ENCODE measurements around the gene KIF2C.
"Not testable (repeated sequence)": the region's sequence is repeated elsewhere in the genome, so short reads cannot be mapped to it uniquely, and the experiment has no call there.

Gene KIF2C

DNA sequence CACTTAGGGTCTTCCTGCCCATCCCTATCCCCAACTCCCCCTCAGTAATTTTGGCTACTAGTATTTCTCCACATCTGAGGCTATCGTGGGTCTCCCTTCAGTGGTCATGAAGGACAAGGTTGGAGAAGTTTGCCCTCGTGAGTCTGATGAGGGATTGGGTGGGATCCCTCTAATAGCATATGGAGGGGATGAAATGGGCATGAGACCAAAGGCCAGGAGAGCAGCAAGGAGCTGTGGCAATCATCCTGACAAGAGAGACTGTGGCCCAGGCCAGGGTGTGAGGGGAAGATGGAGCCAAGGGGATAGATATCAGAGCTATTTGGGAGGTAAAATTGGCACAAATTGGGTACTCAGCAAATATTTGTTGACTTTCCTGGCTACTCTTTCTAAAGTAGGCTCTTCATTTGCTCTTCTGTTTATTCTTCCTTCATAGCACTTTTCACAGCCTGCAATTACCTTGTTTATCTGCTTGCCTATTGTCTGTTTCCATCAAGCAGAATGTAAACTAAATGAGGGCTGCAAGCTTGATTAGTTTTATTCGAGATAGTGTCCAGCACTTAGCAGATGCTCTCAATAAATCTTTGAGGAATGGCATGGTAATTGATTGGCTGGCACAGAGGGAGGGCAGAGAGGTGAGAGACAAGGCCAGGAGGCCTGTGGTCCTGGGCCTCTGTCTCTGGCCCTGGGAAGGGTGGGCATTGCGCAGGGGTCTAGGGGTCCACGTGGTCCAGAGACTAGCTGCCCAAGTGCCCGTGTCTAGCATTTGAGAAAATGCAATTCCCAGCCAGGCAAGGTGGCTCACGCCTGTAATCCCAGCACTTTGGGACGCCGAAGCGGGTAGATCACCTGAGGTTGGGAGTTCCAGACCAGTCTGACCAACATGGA lies 59.1 kb downstream of the KIF2C start:
- ATAC-seq (no peak), DNase-seq (no peak)

DNA sequence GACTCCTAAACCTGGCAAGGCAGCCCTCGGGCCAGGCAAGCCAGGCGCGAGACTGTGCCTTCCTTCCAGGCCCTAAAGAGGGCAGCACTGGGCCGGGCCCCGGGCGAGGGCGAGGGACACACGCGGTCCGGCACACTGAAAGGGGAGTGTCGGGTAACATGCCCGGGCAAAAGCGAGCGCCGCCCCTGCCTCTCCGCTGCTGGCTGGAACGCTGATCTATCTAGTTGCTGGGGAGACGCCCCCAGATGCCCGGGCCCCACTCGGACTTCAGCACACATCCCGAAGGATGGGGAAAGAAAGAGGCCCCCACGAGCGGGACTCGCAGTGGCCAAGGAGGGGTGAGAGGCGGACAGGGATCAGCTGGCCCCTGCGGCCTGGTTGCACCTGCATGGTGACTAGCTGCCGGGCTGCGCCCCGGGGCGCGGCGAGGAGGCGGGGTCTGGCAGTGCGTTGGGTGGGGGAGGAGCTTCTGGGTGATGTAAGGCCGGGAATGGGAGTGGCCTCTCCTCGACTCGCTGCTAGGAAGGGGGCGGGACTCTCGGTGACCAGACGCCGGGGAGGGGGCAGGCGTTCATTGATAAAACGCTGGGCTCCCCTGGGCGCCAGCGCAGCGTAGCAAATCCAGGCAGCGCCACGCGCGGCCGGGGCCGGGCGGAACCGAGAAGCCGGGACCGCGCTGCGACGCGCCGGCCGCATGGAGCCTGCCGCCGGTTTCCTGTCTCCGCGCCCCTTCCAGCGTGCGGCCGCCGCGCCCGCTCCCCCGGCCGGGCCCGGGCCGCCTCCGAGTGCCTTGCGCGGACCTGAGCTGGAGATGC lies 60.3 kb downstream of the KIF2C start, which contains the start of gene PLK3:
PLK3 (plus strand) TSS at position 608 of the 815 bp plus-strand sequence; CDS start at position 695, 87 bp downstream.
- ATAC-seq, result peak; percentile 82
- peak; percentile 99 for DNase-seq

DNA sequence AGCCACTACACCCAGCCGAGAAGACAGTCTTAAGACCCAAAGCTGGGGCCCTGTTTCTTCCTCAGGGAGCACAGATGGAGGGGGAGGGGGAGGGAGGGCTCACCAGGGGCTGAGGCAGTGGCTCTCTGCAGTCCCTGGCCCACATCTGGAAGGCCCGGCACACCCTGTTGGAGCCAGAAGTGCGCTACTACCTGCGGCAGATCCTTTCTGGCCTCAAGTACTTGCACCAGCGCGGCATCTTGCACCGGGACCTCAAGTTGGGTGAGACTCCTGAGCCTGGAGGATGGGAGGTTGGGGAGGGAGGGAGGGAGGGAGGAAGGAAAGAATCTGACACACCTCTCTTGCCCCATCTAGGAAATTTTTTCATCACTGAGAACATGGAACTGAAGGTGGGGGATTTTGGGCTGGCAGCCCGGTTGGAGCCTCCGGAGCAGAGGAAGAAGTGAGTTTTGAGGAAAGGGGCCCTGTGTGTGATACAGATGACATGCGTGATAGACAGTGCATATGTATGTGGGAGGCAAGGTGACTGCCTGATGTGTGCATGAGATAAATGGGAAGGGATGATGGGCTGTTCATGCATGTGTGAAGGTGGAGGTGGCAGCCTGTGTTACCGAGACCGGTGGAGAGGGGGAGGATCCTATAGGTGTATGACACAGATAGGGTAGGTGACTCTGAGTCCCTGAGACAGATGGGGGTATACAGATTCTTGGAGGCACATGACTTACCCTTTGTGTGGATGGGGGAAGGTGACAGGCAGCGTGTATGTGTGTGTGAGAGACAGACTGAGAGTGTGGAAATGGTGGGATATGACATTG lies 62.1 kb downstream of the KIF2C start:
- DNase-seq, result peak; percentile 39
- ATAC-seq, result peak; percentile 7

DNA sequence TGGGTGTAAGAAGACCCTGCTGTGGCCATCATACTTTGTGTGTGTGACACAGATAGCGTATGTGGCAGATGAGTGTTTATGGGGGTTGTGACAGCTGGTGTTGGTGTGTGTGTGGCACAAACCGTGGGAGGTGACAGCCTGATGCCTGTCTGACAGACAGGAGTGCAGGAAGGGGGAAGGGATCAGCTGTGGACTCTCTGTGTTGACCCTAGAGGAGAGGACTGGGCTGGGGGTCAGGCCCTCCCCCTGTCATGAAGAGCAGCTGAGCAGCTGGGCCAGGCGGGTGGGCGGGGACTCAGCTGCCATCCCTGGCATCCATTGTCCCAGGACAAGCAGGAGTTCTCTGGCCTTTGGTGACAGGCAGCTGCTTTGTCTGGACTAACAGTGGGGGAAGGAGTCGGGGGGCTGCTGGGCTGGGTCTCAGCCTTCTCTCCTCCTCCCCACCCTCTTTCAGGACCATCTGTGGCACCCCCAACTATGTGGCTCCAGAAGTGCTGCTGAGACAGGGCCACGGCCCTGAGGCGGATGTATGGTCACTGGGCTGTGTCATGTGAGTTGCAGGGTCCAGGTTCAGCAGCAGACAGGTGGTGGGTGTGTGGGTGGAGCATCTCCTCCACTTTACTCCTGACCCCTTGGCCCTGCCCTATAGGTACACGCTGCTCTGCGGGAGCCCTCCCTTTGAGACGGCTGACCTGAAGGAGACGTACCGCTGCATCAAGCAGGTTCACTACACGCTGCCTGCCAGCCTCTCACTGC lies 62.8 kb downstream of the KIF2C start:
- DNase-seq, result no peak
- no peak for ATAC-seq

DNA sequence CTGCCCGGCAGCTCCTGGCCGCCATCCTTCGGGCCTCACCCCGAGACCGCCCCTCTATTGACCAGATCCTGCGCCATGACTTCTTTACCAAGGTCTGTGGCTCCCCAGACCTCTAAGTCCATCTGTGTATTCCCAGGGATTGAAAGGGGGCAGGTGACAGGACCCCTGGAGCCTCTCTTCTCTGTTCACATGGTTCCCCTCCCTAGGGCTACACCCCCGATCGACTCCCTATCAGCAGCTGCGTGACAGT lies 63.4 kb downstream of the KIF2C start:
- no peak for ATAC-seq
- DNase-seq, result no peak

DNA sequence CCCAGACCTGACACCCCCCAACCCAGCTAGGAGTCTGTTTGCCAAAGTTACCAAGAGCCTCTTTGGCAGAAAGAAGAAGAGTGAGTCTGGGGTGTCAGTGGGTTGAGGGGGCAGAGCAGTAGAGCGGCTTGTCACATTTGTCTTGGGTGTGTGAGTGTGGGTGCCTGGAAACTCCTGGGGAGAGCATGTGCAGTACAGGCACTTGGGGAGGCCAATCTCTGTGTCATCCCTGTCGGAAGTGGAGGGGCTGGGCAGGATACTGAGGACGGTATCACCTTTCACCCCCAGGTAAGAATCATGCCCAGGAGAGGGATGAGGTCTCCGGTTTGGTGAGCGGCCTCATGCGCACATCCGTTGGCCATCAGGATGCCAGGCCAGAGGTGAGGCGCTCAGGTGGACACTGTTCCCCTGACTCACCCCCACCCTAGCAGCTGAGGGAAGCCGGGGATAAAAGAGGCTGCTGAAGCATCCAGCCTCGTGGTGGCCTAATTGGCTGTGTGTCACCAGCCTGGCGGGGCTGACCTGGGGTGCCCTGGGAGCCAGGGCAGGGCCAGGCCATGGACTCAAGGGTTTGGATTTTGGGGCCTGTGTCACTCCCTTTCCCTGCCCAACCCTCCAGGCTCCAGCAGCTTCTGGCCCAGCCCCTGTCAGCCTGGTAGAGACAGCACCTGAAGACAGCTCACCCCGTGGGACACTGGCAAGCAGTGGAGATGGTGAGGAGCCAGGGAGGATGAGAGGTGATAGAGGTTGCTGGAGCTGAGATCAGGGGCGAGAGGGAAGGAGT lies 63.9 kb downstream of the KIF2C start:
- DNase-seq (no peak), ATAC-seq (no peak)

DNA sequence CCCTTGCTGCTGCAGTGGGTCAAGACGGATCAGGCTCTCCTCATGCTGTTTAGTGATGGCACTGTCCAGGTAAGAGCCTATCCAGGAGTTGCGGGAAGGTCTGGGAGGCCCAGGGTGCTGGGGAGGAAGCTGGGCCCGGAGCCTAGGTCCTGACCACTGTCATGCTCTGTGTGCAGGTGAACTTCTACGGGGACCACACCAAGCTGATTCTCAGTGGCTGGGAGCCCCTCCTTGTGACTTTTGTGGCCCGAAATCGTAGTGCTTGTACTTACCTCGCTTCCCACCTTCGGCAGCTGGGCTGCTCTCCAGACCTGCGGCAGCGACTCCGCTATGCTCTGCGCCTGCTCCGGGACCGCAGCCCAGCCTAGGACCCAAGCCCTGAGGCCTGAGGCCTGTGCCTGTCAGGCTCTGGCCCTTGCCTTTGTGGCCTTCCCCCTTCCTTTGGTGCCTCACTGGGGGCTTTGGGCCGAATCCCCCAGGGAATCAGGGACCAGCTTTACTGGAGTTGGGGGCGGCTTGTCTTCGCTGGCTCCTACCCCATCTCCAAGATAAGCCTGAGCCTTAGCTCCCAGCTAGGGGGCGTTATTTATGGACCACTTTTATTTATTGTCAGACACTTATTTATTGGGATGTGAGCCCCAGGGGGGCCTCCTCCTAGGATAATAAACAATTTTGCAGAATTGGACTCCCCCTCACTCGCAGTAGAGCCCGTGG lies 65.8 kb downstream of the KIF2C start:
- ATAC-seq (no peak), DNase-seq (no peak)

DNA sequence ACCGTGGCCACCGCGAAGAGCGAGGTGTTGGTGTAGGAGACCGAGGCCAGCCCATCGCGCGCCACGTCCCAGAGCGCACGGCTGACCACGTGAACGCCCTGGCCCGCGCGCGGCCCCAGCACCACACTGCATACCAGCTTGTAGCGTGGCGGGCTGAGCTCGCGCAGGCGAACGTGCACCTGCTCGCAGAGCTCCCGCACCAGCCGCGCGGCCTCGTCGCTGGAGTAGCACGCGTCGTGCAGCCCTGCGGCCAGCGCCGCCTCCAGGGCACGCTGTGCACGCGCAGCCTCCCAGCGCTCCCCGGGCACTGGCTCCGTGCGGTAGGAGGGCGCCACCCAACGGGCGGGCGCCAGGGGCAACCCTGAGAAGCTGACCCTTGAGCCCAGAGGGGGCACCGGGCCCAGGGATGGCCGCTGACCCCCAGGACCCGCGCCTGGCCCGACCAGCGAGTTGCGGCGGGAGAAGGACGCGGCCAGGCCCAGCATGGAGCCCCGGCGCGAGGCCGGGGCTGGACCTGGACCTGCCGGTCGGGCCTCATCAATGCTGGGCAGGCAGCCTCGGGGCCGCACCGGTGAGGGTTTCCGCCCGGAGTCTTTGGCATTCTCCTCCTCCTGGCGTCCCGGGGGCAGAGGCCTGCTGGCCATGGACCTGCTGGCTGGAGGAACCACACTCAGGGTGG lies 66.5 kb downstream of the KIF2C start:
- ATAC-seq (no peak), DNase-seq (no peak)

DNA sequence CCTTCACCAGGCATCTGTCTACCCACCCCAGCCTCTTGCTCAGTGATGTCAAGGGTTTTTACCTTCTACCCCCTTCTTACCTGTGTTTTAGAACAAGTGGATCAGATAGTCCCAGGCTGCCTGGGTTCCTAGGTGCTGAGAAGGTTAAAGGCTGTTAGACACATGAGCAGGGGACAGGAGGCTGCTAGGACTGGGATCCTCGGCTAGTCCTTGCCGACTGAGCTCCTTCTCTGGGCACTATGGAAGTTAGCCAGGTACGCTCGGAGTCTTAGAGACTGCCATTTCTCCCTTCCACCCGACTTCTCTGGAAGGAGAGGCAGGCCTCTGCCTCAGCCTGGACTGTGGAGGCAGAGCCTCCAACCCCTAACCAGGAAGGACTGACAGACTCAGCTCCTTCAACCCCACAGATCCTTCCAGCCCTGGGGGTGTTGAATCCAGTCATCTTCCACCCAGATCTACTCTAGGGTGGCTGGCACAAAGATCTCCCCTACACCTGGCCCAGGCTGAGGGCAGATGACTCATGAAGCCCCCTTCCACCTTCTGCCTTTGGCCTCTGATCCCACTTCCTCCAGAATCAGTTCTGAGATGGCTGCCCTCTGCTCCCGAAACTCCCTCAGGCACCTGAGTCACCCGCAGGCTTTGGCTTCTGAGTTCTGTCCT lies 67.2 kb downstream of the KIF2C start, which contains the start of gene DYNLT4:
DYNLT4 (minus strand) TSS at position 648 of the 660 bp plus-strand sequence. CDS start 683 bp downstream, outside the sequence.
- DNase-seq, result no peak
- peak; percentile 4 for ATAC-seq

DNA sequence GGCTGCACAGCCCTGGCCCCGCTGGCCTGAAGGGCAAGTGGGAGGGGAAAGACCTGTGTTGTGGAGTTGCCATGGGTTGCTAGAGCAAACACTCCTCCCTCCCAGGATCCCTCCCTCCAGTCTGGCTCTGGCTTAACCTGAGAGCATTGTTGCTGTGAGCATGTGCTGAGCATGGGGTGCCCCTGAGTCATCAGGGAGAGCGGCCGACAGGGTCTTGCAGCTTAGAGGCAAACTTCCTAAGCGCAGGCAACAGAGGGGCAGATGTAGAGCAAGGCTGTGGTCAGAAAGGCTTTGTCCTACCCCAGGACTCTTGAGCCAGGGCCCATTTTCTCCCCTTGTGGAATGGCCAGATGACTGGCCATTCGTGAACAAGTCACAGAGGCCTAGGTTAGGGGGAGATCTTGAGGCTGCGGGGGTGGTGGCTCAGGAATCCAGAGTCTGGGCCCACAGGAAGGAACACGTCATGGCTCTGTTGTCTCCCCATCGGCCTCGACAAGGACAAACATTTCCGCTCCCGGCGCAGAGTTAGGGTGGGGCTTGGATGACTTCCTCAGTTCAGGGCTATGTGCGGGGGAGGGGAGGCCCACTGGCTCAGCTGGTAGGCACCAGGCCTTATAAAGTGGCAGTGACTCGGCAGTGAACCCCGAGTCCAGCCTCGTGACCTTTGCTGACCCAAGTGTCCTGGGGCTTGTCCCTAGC lies 67.9 kb downstream of the KIF2C start:
- ATAC-seq, result peak; percentile 63
- peak; percentile 93 for DNase-seq

DNA sequence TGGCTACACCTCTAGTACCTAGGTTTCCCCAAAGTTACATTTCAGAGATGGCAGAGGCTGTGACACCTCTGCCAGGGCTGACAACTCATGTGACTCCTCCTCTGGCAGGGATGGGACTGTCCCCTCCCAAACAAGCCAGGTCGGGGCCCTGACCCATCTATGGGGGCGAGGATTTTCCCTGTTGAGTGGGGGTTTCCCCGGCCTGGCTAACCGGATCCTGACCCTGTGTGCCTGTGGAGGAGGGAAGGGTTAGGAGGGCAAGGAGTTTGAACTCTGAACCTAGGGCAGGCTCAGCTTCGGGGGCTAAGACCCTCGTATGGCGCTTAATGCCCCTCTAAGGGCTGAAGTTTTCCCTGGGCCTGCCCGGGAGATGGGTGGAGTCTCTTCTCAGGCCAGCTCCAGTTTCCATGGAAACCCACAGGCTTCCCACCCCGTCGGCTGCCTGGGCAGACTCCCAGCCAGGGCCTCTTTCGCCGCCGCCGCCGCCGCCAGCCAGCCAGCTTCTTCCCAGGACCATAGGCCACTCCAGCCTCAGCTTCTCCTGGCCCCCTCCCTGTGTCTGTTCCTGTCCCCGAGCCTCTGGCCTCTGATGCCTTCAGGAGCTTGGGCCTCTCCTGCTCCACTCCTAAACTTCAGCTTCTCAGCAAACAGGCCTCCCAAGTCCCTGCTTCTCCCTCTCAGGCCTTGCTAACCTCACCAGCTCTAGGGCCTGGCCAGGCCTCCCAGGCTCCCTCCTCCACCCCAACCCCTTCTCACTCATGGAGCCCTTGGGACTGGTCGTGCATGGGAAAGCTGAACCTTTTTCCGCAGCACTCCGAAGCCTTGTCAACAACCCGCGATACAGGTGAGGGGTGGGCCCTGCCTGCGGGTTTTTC lies 68.7 kb downstream of the KIF2C start, which contains the start of gene BTBD19:
BTBD19 (plus strand) TSS at position 461 of the 875 bp plus-strand sequence; CDS start at position 759, 298 bp downstream.
- ATAC-seq (peak; percentile 58), DNase-seq (peak; percentile 88)

DNA sequence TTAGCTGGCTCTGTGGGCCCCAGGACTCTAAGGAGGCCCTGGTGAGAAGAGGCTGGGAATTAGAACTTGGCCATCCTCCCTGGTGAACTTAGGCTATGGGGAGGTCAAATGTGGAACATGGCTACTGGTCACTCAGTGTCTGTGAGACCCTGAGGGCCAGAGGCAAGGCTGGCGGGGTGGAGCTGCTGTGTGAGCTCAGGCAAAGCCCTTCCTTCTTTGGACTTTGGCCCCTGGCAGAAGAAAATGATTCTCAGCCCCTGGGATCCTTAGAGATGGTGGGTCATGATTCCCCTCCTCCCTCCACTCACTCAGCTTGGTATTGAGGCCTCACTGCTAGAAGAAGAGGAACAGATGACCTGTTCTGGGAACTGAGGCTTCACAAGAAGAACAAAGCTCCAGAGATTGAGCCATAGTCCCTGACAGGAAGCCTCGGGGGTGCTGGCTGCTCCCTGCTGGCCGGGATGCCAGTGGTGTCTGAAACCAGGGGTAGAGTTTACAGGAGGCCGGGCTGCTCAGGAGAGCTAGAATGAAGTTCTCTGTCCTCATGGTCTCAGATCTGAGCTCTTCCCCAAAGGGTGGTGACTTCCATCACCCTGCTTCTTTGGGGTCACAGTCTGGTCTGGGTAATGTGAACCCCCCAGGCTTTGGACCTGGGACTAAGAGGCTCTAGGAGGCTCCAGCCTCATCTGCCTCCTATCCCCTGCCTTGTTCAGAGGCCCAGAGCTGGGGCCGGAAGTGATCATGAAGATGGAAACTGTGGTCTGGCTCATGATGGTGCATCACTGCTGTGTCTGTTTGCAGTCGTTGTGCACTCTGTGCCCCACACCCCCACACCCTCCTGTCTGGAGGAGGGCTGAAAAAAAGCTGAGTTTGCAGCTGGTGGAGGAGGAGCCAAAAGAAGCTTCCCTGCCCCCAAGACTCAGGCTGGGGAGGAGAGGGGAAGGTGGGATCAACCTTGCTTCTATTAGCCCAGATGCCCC lies 69.6 kb downstream of the KIF2C start:
- DNase-seq, result peak; percentile 87
- ATAC-seq, result peak; percentile 50

DNA sequence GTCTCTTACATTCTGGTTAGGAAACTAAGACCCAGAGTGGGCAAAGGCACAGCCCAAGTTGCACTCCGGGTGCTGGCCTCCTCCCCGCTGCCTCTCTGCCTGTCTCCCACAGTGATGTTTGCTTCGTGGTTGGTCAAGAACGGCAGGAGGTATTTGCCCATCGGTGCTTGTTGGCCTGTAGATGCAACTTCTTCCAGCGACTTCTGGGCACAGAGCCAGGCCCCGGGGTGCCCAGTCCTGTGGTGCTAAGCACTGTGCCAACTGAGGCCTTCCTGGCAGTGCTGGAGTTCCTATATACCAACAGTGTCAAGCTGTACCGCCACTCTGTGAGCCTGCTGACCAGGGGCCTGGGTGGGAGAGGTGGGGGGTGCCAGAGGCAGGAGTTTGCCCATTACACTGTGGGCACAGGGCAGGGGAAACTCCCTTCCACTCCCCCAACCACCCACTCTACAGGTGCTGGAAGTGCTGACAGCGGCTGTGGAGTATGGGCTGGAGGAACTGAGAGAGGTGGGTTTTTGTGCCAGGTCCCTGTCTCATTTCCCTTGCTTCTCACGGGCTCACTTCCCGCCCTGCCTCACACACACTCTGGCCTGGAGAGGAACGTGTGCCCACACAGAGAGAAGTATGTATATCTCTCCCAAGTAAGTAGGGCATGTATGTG lies 70.6 kb downstream of the KIF2C start:
- DNase-seq, result peak; percentile 49
- ATAC-seq, result no peak

DNA sequence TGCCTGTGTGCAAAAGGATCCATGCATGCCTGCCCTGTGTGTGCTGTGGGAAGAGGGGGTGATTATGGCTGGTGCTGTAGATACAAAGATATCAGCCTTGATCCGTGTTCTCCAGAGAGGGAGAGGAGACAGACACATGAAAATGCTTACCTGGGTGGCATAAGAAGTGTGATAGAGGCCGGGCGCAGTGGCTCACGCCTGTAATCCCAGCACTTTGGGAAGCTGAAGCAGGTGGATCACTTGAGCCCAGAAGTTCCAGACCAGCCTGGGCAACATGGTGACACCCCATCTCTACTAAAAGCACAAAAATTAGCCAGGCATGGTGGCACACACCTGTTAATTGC lies 71.1 kb downstream of the KIF2C start:
- not testable (repeated sequence) for ATAC-seq, DNase-seq

DNA sequence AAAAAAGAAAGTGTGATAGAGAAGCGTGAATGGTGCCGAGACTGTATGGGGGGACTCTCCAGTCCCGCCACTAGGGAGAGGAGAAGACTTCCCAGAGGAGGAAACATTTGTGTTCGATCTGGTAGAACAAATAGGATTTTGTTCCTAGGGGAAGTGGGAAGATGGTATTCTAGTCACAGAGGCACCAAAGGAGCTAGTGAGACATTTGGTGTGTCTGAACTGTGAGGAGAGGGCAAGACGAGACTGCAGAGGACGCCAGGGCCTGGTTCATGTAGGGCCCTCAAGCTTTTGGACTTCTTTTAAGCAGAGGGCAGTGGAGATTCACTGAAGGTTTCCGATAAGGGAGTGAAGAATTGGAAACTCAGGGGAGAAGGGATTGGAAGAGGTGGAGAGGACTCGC lies 71.6 kb downstream of the KIF2C start:
- ATAC-seq (no peak), DNase-seq (no peak)

Data from stimulated activated naive CD8-positive, alpha-beta T cell treated with anti-CD3 and anti-CD28 coated beads, Interleukin-15, Interleukin-2, amounts not matched to agents 100 U/mL and 50 U/mL, for 24 hours (primary cell).